ENCODE data around the gene HLCS. TPM values are rescaled to one million over a fixed set of nuclear protein-coding genes. Genes with fewer than 3 reads are reported as not detected.
"Not testable (repeated sequence)": the region's sequence is repeated elsewhere in the genome, so short reads cannot be mapped to it uniquely, and the experiment has no call there.

Gene HLCS
- polyA plus RNA-seq, 4 donors: 16.5 to 18.5 (median 17.6) TPM

- no peak for DNase-seq (ENCODE audit: low read depth in 4 of 4, low spot score in 3 of 4)
Measured at GRCh38 chr21:36820176-36821031, 146.1 kb downstream of the HLCS start.

- DNase-seq (ENCODE audit: low read depth in 4 of 4, low spot score in 3 of 4): no peak
Measured at GRCh38 chr21:36817732-36818450, 148.6 kb downstream of the HLCS start.

GRCh38 chr21:36816561-36817130 is 149.8 kb downstream of the HLCS start:
- no peak for DNase-seq (ENCODE audit: low read depth in 4 of 4, low spot score in 3 of 4)

- not testable (repeated sequence) for DNase-seq (ENCODE audit: low read depth in 4 of 4, low spot score in 3 of 4)
Measured at GRCh38 chr21:36816026-36816425, 150.4 kb downstream of the HLCS start.

GRCh38 chr21:36815284-36815683 is 151.2 kb downstream of the HLCS start:
- no peak for DNase-seq (ENCODE audit: low read depth in 4 of 4, low spot score in 3 of 4)

GRCh38 chr21:36813052-36813451 is 153.4 kb downstream of the HLCS start:
- DNase-seq (ENCODE audit: low read depth in 4 of 4, low spot score in 3 of 4): no peak

- no peak for DNase-seq (ENCODE audit: low read depth in 4 of 4, low spot score in 3 of 4)
Measured at GRCh38 chr21:36811762-36812161, 154.7 kb downstream of the HLCS start.

- no peak for DNase-seq (ENCODE audit: low read depth in 4 of 4, low spot score in 3 of 4)
Measured at GRCh38 chr21:36810443-36810842, 156.0 kb downstream of the HLCS start.

GRCh38 chr21:36807422-36807928 is 159.0 kb downstream of the HLCS start:
- DNase-seq (ENCODE audit: low read depth in 4 of 4, low spot score in 3 of 4): peak in 1 of 4 donors; percentile 48

GRCh38 chr21:36806103-36806502 is 160.4 kb downstream of the HLCS start:
- no peak for DNase-seq (ENCODE audit: low read depth in 4 of 4, low spot score in 3 of 4)

GRCh38 chr21:36804874-36805611 is 161.4 kb downstream of the HLCS start:
- no peak for DNase-seq (ENCODE audit: low read depth in 4 of 4, low spot score in 3 of 4)

GRCh38 chr21:36803816-36804439 is 162.5 kb downstream of the HLCS start:
- DNase-seq (ENCODE audit: low read depth in 4 of 4, low spot score in 3 of 4): peak in 1 of 4 donors; percentile 52

GRCh38 chr21:36803051-36803645 is 163.3 kb downstream of the HLCS start:
- DNase-seq (ENCODE audit: low read depth in 4 of 4, low spot score in 3 of 4): no peak

GRCh38 chr21:36800734-36801133 is 165.7 kb downstream of the HLCS start:
- no peak for DNase-seq (ENCODE audit: low read depth in 4 of 4, low spot score in 3 of 4)

- DNase-seq (ENCODE audit: low read depth in 4 of 4, low spot score in 3 of 4): no peak
Measured at GRCh38 chr21:36799869-36800268, 166.6 kb downstream of the HLCS start.

GRCh38 chr21:36798491-36798890 is 168.0 kb downstream of the HLCS start:
- no peak for DNase-seq (ENCODE audit: low read depth in 4 of 4, low spot score in 3 of 4)

- DNase-seq (ENCODE audit: low read depth in 4 of 4, low spot score in 3 of 4): no peak
Measured at GRCh38 chr21:36796070-36796469, 170.4 kb downstream of the HLCS start.

- DNase-seq (ENCODE audit: low read depth in 4 of 4, low spot score in 3 of 4): no peak
Measured at GRCh38 chr21:36792505-36792967, 173.9 kb downstream of the HLCS start.

- no peak for DNase-seq (ENCODE audit: low read depth in 4 of 4, low spot score in 3 of 4)
Measured at GRCh38 chr21:36791695-36792470, 174.6 kb downstream of the HLCS start.

All from right renal pelvis (tissue), 4 donors.